ENCODE data around the gene PBXIP1. TPM values are rescaled to one million over a fixed set of nuclear protein-coding genes. Genes with fewer than 3 reads are reported as not detected.

PBXIP1 gene
- total and polyA plus RNA-seq, 2 of the 13 experiments (the other 11 are each of a cell fraction or from before 2014, with no cell fraction given): 16.3 to 31.9 TPM

GRCh38 chr1:155000726-155001424, 45.0 kb upstream of the PBXIP1 start (continued):
- TF ChIP-seq MIER3 (CRISPR knock-in tag; IDR thresholded peaks at IDR 0.05; ENCODE audit: borderline replicate concordance) (peak; percentile 18; the same call in 1 of the 2 replicates), MBD4 (IDR thresholded peaks at IDR 0.05; ENCODE audit: borderline replicate concordance, low read length) (no peak), GABPA (IDR thresholded peaks at IDR 0.05; ENCODE audit: low read depth, low read length) (peak; percentile 17; the same call in 1 of the 2 replicates), GABPA (CRISPR knock-in tag; IDR thresholded peaks at IDR 0.05; ENCODE audit: low read depth) (peak; percentile 66), JUN (CRISPR knock-in tag; IDR thresholded peaks at IDR 0.05) (peak; percentile 73; the same call in 1 of the 2 replicates), ZNF841 (CRISPR knock-in tag; IDR thresholded peaks at IDR 0.05; ENCODE audit: borderline replicate concordance) (no peak), JUNB (CRISPR knock-in tag; IDR thresholded peaks at IDR 0.05; ENCODE audit: borderline replicate concordance) (no peak), RCOR2 (CRISPR knock-in tag; IDR thresholded peaks at IDR 0.05) (no peak), ATF7 (IDR thresholded peaks at IDR 0.05) (no peak), ATF7 (CRISPR knock-in tag; IDR thresholded peaks at IDR 0.05) (0 out of 2 replicates have a peak, but pooled peaks have one; percentile 55), ZSCAN5A (CRISPR knock-in tag; IDR thresholded peaks at IDR 0.05; ENCODE audit: borderline replicate concordance) (no peak), ZNF878 (CRISPR knock-in tag; IDR thresholded peaks at IDR 0.05) (no peak; the same call in 1 of the 2 replicates), JUND (CRISPR knock-in tag; IDR thresholded peaks at IDR 0.05) (peak; percentile 89), ZNF335 (CRISPR knock-in tag; IDR thresholded peaks at IDR 0.05) (no peak), PITX1 (CRISPR knock-in tag; IDR thresholded peaks at IDR 0.05) (peak; percentile 57; the same call in 1 of the 2 replicates), SRF (IDR thresholded peaks at IDR 0.05; ENCODE audit: low read depth, low read length) (no peak), TAF15 (IDR thresholded peaks at IDR 0.05; ENCODE audit: low read depth, low read length, poor library complexity, severe bottlenecking) (no peak)
- TF ChIP-seq, protein P1, sequence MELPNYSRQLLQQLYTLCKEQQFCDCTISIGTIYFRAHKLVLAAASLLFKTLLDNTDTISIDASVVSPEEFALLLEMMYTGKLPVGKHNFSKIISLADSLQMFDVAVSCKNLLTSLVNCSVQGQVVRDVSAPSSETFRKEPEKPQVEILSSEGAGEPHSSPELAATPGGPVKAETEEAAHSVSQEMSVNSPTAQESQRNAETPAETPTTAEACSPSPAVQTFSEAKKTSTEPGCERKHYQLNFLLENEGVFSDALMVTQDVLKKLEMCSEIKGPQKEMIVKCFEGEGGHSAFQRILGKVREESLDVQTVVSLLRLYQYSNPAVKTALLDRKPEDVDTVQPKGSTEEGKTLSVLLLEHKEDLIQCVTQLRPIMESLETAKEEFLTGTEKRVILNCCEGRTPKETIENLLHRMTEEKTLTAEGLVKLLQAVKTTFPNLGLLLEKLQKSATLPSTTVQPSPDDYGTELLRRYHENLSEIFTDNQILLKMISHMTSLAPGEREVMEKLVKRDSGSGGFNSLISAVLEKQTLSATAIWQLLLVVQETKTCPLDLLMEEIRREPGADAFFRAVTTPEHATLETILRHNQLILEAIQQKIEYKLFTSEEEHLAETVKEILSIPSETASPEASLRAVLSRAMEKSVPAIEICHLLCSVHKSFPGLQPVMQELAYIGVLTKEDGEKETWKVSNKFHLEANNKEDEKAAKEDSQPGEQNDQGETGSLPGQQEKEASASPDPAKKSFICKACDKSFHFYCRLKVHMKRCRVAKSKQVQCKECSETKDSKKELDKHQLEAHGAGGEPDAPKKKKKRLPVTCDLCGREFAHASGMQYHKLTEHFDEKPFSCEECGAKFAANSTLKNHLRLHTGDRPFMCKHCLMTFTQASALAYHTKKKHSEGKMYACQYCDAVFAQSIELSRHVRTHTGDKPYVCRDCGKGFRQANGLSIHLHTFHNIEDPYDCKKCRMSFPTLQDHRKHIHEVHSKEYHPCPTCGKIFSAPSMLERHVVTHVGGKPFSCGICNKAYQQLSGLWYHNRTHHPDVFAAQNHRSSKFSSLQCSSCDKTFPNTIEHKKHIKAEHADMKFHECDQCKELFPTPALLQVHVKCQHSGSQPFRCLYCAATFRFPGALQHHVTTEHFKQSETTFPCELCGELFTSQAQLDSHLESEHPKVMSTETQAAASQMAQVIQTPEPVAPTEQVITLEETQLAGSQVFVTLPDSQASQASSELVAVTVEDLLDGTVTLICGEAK (IDR thresholded peaks at IDR 0.05): no peak
- TF ChIP-seq, protein P1 (CRISPR knock-in tag; IDR thresholded peaks at IDR 0.05): peak; percentile 60; the same call in 1 of the 2 replicates
